OCI-LY1 (cell line): Measurements from ENCODE around the gene MAP7.

Experiments used
- H2AFZ ChIP-seq: fragments of 200-600 bp; sonication (generic), shearing (Covaris generic); 2 replicates; pipeline ENCODE4 v1.6.0; 2014; ENCODE audit warnings: antibody characterized with exemption, mild to moderate bottlenecking, low read length
- H3F3A ChIP-seq: fragments of 200-600 bp; sonication (generic), shearing (Covaris generic); 2 replicates; pipeline ENCODE4 v1.6.0; 2014; ENCODE audit warnings: mild to moderate bottlenecking, antibody characterized with exemption, low read length, moderate library complexity; ENCODE audit not compliant: insufficient read depth
- H3K27ac ChIP-seq: fragments of 200-600 bp; sonication (generic); 2 replicates; pipeline ENCODE4 v1.5.1; 2014; ENCODE audit warnings: low read length, mixed run types, mild to moderate bottlenecking, low read depth; ENCODE audit not compliant: poor library complexity, severe bottlenecking
- H3K27me3 ChIP-seq: fragments of 200-600 bp; sonication (generic); 2 replicates; pipeline ENCODE4 v1.6.0; 2014; ENCODE audit warnings: antibody characterized with exemption, mild to moderate bottlenecking, low read length, moderate library complexity; ENCODE audit not compliant: insufficient read depth
- H3K36me3 ChIP-seq: fragments of 200-600 bp; sonication (generic); 2 replicates; pipeline ENCODE4 v1.6.1; 2014; ENCODE audit warnings: mild to moderate bottlenecking, antibody characterized with exemption, low read length, moderate library complexity, mixed read lengths; ENCODE audit not compliant: insufficient read depth
- H3K4me1 ChIP-seq: fragments of 200-600 bp; sonication (generic); 2 replicates; pipeline ENCODE4 v1.5.1; 2014; ENCODE audit warnings: mild to moderate bottlenecking, low read length, moderate library complexity; ENCODE audit not compliant: insufficient read depth, severe bottlenecking
- H3K4me2 ChIP-seq: fragments of 200-600 bp; sonication (generic), shearing (Covaris generic); 2 replicates; pipeline ENCODE4 v1.6.1; 2014; ENCODE audit warnings: low read length
- H3K4me3 ChIP-seq: fragments of 200-600 bp; sonication (generic); 2 replicates; pipeline ENCODE4 v1.5.1; 2014; ENCODE audit warnings: low read length, low read depth, mild to moderate bottlenecking, mixed read lengths; ENCODE audit not compliant: poor library complexity, severe bottlenecking
- H3K79me2 ChIP-seq: fragments of 200-600 bp; shearing (Covaris generic); 2 replicates; pipeline ENCODE4 v1.6.1; 2016; ENCODE audit warnings: mixed run types, low read length, mixed read lengths; ENCODE audit not compliant: insufficient read depth
- H3K9ac ChIP-seq: fragments of 200-600 bp; sonication (generic), shearing (Covaris generic); 2 replicates; pipeline ENCODE4 v1.6.1; 2014; ENCODE audit warnings: mild to moderate bottlenecking, low read length, mixed read lengths
- H3K9me2 ChIP-seq: fragments of 200-600 bp; sonication (generic), shearing (Covaris generic); 2 replicates; pipeline ENCODE4 v1.6.1; 2014; ENCODE audit warnings: low read depth, mild to moderate bottlenecking, low read length, mixed read lengths
- H3K9me3 ChIP-seq: fragments of 200-600 bp; shearing (Covaris generic); 2 replicates; pipeline ENCODE4 v1.6.1; 2014; ENCODE audit warnings: low read length, mixed read lengths
- H4K20me1 ChIP-seq: fragments of 200-600 bp; sonication (generic), shearing (Covaris generic); 2 replicates; pipeline ENCODE4 v1.6.0; 2016; ENCODE audit warnings: mild to moderate bottlenecking, low read length; ENCODE audit not compliant: insufficient read depth
- EZH2 ChIP-seq: fragments of 200-600 bp; sonication (generic), shearing (Covaris generic); IDR thresholded peaks from 2 replicates; pipeline ENCODE4 v1.8.0; 2017; ENCODE audit warnings: borderline replicate concordance, mixed run types, mild to moderate bottlenecking, antibody characterized with exemption, low read length, moderate library complexity, mixed read lengths
- TF ChIP-seq, protein P1 (sequence below): fragments of 200-600 bp; sonication (generic), shearing (Covaris generic); IDR thresholded peaks from 2 replicates; pipeline ENCODE4 v1.5.1; 2017; ENCODE audit warnings: mild to moderate bottlenecking, antibody characterized with exemption, low read length, moderate library complexity, mixed read lengths

MAP7 gene

GRCh38 chr6:136343700-136344099 lies 206.5 kb downstream of the MAP7 start:
- Histone ChIP-seq H3K36me3 (no peaks in the 10 kb centered on the region), H3K4me3 (no peak overlapping the region), H3K4me1 (no peaks in the 10 kb centered on the region), H3K9me2 (no peaks in the 10 kb centered on the region), H2AFZ (no peak overlapping the region), H3K79me2 (no peaks in the 10 kb centered on the region), H3K4me2 (no peak overlapping the region), H3F3A (no peaks in the 10 kb centered on the region), H3K27me3 (no peaks in the 10 kb centered on the region), H4K20me1 (no peaks in the 10 kb centered on the region), H3K27ac (no peak overlapping the region), H3K9ac (no peak overlapping the region), H3K9me3 (no peaks in the 10 kb centered on the region)
- TF ChIP-seq, protein P1, sequence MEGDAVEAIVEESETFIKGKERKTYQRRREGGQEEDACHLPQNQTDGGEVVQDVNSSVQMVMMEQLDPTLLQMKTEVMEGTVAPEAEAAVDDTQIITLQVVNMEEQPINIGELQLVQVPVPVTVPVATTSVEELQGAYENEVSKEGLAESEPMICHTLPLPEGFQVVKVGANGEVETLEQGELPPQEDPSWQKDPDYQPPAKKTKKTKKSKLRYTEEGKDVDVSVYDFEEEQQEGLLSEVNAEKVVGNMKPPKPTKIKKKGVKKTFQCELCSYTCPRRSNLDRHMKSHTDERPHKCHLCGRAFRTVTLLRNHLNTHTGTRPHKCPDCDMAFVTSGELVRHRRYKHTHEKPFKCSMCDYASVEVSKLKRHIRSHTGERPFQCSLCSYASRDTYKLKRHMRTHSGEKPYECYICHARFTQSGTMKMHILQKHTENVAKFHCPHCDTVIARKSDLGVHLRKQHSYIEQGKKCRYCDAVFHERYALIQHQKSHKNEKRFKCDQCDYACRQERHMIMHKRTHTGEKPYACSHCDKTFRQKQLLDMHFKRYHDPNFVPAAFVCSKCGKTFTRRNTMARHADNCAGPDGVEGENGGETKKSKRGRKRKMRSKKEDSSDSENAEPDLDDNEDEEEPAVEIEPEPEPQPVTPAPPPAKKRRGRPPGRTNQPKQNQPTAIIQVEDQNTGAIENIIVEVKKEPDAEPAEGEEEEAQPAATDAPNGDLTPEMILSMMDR = no peak
- TF ChIP-seq EZH2 = no peak

- Histone ChIP-seq H3K9ac (no peak overlapping the region), H3K27me3 (no peaks in the 10 kb centered on the region), H3K4me1 (no peaks in the 10 kb centered on the region), H3F3A (no peaks in the 10 kb centered on the region), H4K20me1 (no peaks in the 10 kb centered on the region), H3K79me2 (no peaks in the 10 kb centered on the region), H3K36me3 (no peaks in the 10 kb centered on the region), H3K9me2 (no peaks in the 10 kb centered on the region), H3K4me2 (no peak overlapping the region), H2AFZ (no peak overlapping the region), H3K9me3 (no peaks in the 10 kb centered on the region), H3K27ac (no peak overlapping the region), H3K4me3 (no peak overlapping the region)
- TF ChIP-seq, protein P1 = no peak
- TF ChIP-seq EZH2 = no peak
These were observed 206.9 kb downstream of the MAP7 start for GRCh38 chr6:136343275-136343674.

GRCh38 chr6:136341967-136342366 lies 208.3 kb downstream of the MAP7 start:
- H3K4me1 ChIP-seq = no peaks in the 10 kb centered on the region
- H3F3A ChIP-seq = no peaks in the 10 kb centered on the region
- H3K4me3 ChIP-seq = no peak overlapping the region
- no peaks in the 10 kb centered on the region for H3K9me3 ChIP-seq
- no peak overlapping the region for H3K4me2 ChIP-seq
- no peaks in the 10 kb centered on the region for H3K79me2 ChIP-seq
- H2AFZ ChIP-seq = no peak overlapping the region
- H3K36me3 ChIP-seq = no peaks in the 10 kb centered on the region
- no peak for TF ChIP-seq EZH2
- TF ChIP-seq, protein P1 = peak; percentile 32; the same call in 1 of the 2 replicates
- H3K9me2 ChIP-seq = no peaks in the 10 kb centered on the region
- H4K20me1 ChIP-seq = no peaks in the 10 kb centered on the region
- no peak overlapping the region for H3K9ac ChIP-seq
- H3K27ac ChIP-seq = no peak overlapping the region
- no peaks in the 10 kb centered on the region for H3K27me3 ChIP-seq
